ENCODE data around the gene TDO2. TPM values are rescaled to one million over a fixed set of nuclear protein-coding genes. Genes with fewer than 3 reads are reported as not detected.

TDO2 gene
- total RNA-seq, 2 experiments from 2014 or later, result not detected

DNA sequence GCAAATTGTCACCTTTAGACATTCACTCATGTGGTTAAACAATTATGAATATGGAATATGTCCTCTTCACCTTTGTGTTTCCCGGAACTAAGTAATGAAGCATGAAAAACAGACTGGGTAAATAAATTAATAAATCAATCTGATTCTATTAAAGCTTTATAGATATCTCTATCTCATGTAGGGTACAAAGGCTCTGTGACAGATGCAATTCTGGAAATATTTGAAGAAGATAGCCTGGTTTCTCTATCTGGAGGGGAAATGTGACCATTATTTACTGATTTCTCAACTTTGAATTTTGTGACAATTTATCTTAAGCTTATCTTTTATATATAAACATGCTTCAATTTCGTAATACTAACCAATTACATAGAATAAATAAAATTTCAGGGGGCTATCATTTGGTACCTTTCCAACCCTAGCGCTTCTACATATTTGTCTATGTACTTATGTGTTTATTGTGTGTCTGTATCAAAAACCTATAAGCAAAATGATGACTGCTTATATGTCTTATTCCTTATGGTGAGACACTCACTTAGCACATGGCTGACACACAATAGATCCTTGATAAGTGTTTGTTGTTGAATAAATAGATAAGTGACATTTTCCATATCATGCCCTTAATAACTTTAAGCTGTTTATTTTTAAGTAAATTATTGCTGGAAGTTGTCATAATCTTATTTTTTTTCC, 40.3 kb downstream of the TDO2 start:
- Histone ChIP-seq H3K9me3 (ENCODE audit: low read length) (no peaks in the 10 kb centered on the region), H3K36me3 (ENCODE audit: insufficient read depth, low read length) (no peaks in the 10 kb centered on the region), H3K4me3 (ENCODE audit: low read depth, low read length, poor library complexity, severe bottlenecking) (no peak overlapping the region), H3K4me1 (ENCODE audit: insufficient read depth, low read length, poor library complexity, severe bottlenecking) (no peaks in the 10 kb centered on the region), H2AFZ (ENCODE audit: low read length) (no peak overlapping the region), H3K27ac (ENCODE audit: low read depth, low read length, poor library complexity, severe bottlenecking) (no peak overlapping the region), H3K4me2 (ENCODE audit: low read length) (no peak overlapping the region), H4K20me1 (ENCODE audit: insufficient read depth, low read length) (no peaks in the 10 kb centered on the region), H3K79me2 (ENCODE audit: insufficient read depth, low read depth, low read length) (no peaks in the 10 kb centered on the region), H3K9me2 (ENCODE audit: insufficient read depth, low read length) (no peaks in the 10 kb centered on the region)
- ChIA-PET CTCF (ENCODE audit: unreplicated experiment) (no interaction called here), POLR2A (interaction anchor here (1.2 kb wide), 1 partner anchor 16 kb away, joined by 3 read pairs; no protein-coding TSS in a partner anchor)
- TF ChIP-seq, protein P1, sequence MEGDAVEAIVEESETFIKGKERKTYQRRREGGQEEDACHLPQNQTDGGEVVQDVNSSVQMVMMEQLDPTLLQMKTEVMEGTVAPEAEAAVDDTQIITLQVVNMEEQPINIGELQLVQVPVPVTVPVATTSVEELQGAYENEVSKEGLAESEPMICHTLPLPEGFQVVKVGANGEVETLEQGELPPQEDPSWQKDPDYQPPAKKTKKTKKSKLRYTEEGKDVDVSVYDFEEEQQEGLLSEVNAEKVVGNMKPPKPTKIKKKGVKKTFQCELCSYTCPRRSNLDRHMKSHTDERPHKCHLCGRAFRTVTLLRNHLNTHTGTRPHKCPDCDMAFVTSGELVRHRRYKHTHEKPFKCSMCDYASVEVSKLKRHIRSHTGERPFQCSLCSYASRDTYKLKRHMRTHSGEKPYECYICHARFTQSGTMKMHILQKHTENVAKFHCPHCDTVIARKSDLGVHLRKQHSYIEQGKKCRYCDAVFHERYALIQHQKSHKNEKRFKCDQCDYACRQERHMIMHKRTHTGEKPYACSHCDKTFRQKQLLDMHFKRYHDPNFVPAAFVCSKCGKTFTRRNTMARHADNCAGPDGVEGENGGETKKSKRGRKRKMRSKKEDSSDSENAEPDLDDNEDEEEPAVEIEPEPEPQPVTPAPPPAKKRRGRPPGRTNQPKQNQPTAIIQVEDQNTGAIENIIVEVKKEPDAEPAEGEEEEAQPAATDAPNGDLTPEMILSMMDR (conservative IDR thresholded peaks at IDR 0.05; ENCODE audit: low read length), result no peak
- TF ChIP-seq EZH2phosphoT487 (IDR thresholded peaks at IDR 0.05; ENCODE audit: borderline replicate concordance, low read depth, low read length), result no peak
- intact Hi-C loops (cut with micrococcal nuclease; ENCODE audit: unreplicated experiment), result no loop called here
- no peak for DNase-seq (ENCODE audit: low spot score)
- BruUV-seq (replicated peaks), result no TSS peak

DNA sequence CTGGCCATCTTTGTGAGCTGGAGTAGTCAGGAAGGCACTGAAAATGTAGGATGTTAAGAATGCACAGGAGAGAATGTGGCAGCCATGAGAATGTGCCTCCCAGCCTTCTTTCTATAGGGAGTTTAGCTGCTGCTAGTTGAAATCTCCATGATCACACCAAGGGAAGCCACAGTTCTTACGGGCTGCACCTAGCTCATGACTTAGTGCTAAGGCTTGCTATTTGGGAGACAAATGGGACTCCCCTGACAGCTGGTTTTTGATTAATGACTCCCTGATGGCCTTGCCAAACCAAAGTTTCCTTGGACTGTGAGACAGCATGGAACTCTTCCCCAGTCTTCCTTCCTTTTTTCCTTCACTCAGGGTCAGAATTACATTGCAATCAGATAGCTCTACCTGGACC, 41.0 kb downstream of the TDO2 start:
- intact Hi-C loops (cut with micrococcal nuclease; ENCODE audit: unreplicated experiment), result no loop called here
- Histone ChIP-seq H3K4me3 (ENCODE audit: low read depth, low read length, poor library complexity, severe bottlenecking) (no peak overlapping the region), H3K9me2 (ENCODE audit: insufficient read depth, low read length) (no peaks in the 10 kb centered on the region), H3K4me2 (ENCODE audit: low read length) (no peak overlapping the region), H3K9me3 (ENCODE audit: low read length) (no peaks in the 10 kb centered on the region), H3K4me1 (ENCODE audit: insufficient read depth, low read length, poor library complexity, severe bottlenecking) (no peaks in the 10 kb centered on the region), H2AFZ (ENCODE audit: low read length) (no peak overlapping the region), H3K27ac (ENCODE audit: low read depth, low read length, poor library complexity, severe bottlenecking) (no peak overlapping the region), H3K79me2 (ENCODE audit: insufficient read depth, low read depth, low read length) (no peaks in the 10 kb centered on the region), H4K20me1 (ENCODE audit: insufficient read depth, low read length) (no peaks in the 10 kb centered on the region), H3K36me3 (ENCODE audit: insufficient read depth, low read length) (no peaks in the 10 kb centered on the region)
- TF ChIP-seq EZH2phosphoT487 (IDR thresholded peaks at IDR 0.05; ENCODE audit: borderline replicate concordance, low read depth, low read length), result no peak
- TF ChIP-seq, protein P1 (conservative IDR thresholded peaks at IDR 0.05; ENCODE audit: low read length), result no peak
- no TSS peak for BruUV-seq (replicated peaks)
- POLR2A ChIA-PET, result interaction anchor here (1.2 kb wide), 1 partner anchor 17 kb away, joined by 3 read pairs; no protein-coding TSS in a partner anchor
- CTCF ChIA-PET (ENCODE audit: unreplicated experiment), result no interaction called here
- DNase-seq (ENCODE audit: low spot score), result no peak

DNA sequence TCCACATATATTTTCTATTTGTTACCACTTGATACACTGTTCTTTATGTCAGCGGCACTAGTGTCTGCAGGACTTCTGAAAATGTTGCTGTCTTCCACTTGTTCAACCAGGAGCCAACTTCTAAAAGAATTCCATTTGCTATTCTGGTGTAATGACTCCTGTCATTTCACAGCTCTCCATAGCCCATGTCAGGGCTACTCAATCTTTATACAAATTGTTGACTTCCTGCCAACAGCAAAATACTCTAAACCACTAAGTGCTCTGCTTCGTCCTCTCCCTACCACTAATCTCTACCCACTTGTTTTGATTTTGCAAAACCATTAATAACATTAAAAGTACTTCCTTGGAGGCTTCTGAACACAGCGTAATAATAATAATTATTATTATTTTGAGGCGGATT, 43.0 kb downstream of the TDO2 start:
- H3K27ac ChIP-seq (ENCODE audit: low read depth, low read length, poor library complexity, severe bottlenecking), result no peak overlapping the region
- no peak overlapping the region for H3K4me2 ChIP-seq (ENCODE audit: low read length)
- H3K9me3 ChIP-seq (ENCODE audit: low read length), result no peaks in the 10 kb centered on the region
- intact Hi-C loops (cut with micrococcal nuclease; ENCODE audit: unreplicated experiment), result no loop called here
- no peak for TF ChIP-seq EZH2phosphoT487 (IDR thresholded peaks at IDR 0.05; ENCODE audit: borderline replicate concordance, low read depth, low read length)
- TF ChIP-seq, protein P1 (conservative IDR thresholded peaks at IDR 0.05; ENCODE audit: low read length), result no peak
- H3K79me2 ChIP-seq (ENCODE audit: insufficient read depth, low read depth, low read length), result no peaks in the 10 kb centered on the region
- no peaks in the 10 kb centered on the region for H3K36me3 ChIP-seq (ENCODE audit: insufficient read depth, low read length)
- H4K20me1 ChIP-seq (ENCODE audit: insufficient read depth, low read length), result no peaks in the 10 kb centered on the region
- H3K4me3 ChIP-seq (ENCODE audit: low read depth, low read length, poor library complexity, severe bottlenecking), result no peak overlapping the region
- H2AFZ ChIP-seq (ENCODE audit: low read length), result no peak overlapping the region
- no peak for DNase-seq (ENCODE audit: low spot score)
- ChIA-PET CTCF (ENCODE audit: unreplicated experiment) (no interaction called here), POLR2A (no interaction called here)
- no peaks in the 10 kb centered on the region for H3K9me2 ChIP-seq (ENCODE audit: insufficient read depth, low read length)
- no TSS peak for BruUV-seq (replicated peaks)
- H3K4me1 ChIP-seq (ENCODE audit: insufficient read depth, low read length, poor library complexity, severe bottlenecking), result no peaks in the 10 kb centered on the region

All from OCI-LY7 (cell line).